K562 (cell line): Measurements from ENCODE around the gene ZNF816. TPM values are rescaled to one million over a fixed set of nuclear protein-coding genes. Genes with fewer than 3 reads are reported as not detected.

Source experiments
- BDP1 ChIP-seq: IDR thresholded peaks from 3 replicates; pipeline ENCODE4 v1.6.1; 2011; ENCODE audit not compliant: insufficient read length, insufficient read depth
- EGR1 ChIP-seq: fragments of 450-650 bp; conservative IDR thresholded peaks from 2 replicates; pipeline ENCODE4 v1.6.1; 2017; ENCODE audit warnings: mild to moderate bottlenecking
- ERF ChIP-seq: fragments of 450-650 bp; formaldehyde crosslinking; IDR thresholded peaks from 2 replicates; pipeline ENCODE4 v1.4.0; 2020; ENCODE audit warnings: mild to moderate bottlenecking, mixed read lengths
- KAT7 ChIP-seq: sonication (generic); formaldehyde crosslinking; IDR thresholded peaks from 2 replicates; pipeline ENCODE4 v1.8.0; 2022; ENCODE audit warnings: missing genetic modification reagents, mild to moderate bottlenecking, borderline replicate concordance
- KHSRP ChIP-seq: fragments of 450-650 bp; IDR thresholded peaks from 2 replicates; pipeline ENCODE4 v1.6.1; 2017
- KLF1 ChIP-seq: fragments of 450-650 bp; IDR thresholded peaks from 2 replicates; pipeline ENCODE4 v1.6.1; 2016; ENCODE audit warnings: missing genetic modification characterization, missing compliant biosample characterization
- LCOR ChIP-seq: sonication (generic); formaldehyde crosslinking; IDR thresholded peaks from 2 replicates; pipeline ENCODE4 v1.8.0; 2022; ENCODE audit warnings: mild to moderate bottlenecking, missing genetic modification reagents
- NFRKB ChIP-seq: fragments of 450-650 bp; IDR thresholded peaks from 2 replicates; pipeline ENCODE4 v1.6.1; 2016; ENCODE audit warnings: low read depth
- NRF1 ChIP-seq, 2 experiments: fragments of 450-650 bp; IDR thresholded peaks in 1 of 2; conservative IDR thresholded peaks in 1 of 2; 2 replicates each; pipeline ENCODE4 v1.6.1; 2014; ENCODE audit warnings: mild to moderate bottlenecking in 2 of 2
- RB1 ChIP-seq: fragments of 450-650 bp; IDR thresholded peaks from 2 replicates; pipeline ENCODE4 v1.6.1; 2017; ENCODE audit warnings: low read depth, mild to moderate bottlenecking
- RBM22 ChIP-seq: fragments of 200-400 bp; formaldehyde crosslinking; IDR thresholded peaks from 2 replicates; pipeline ENCODE4 v1.6.1; 2018; ENCODE audit warnings: low read length, low read depth; ENCODE audit not compliant: poor library complexity, severe bottlenecking
- RBM39 ChIP-seq: fragments of 200-400 bp; formaldehyde crosslinking; optimal IDR thresholded peaks from 2 replicates; pipeline ENCODE3; 2018; ENCODE audit warnings: low read depth, low read length
- RFX5 ChIP-seq: IDR thresholded peaks from 2 replicates; pipeline ENCODE4 v1.6.1; 2011; ENCODE audit warnings: low read depth, mild to moderate bottlenecking, improper control_type of control experiment, low read length
- RUNX1 ChIP-seq: sonication (generic); IDR thresholded peaks from 2 replicates; pipeline ENCODE4 v1.6.1; 2016; ENCODE audit warnings: antibody characterized with exemption, low read depth
- TCF7L2 ChIP-seq: fragments of 150-350 bp; IDR thresholded peaks from 2 replicates; pipeline ENCODE4 v1.6.1; 2016; ENCODE audit warnings: low read depth, mild to moderate bottlenecking, low read length, moderate library complexity
- TEAD1 ChIP-seq, 2 experiments: fragments of 450-650 bp in 1 of 2; sonication (generic) in 1 of 2; formaldehyde crosslinking; IDR thresholded peaks; 2 replicates each; pipeline versions ENCODE4 v1.4.0 to v1.8.0; 2020 to 2022; ENCODE audit warnings: mild to moderate bottlenecking in 2 of 2, missing genetic modification reagents in 1 of 2
- TEAD4 ChIP-seq, 2 experiments: sonication (generic) in 1 of 2; formaldehyde crosslinking in 1 of 2; IDR thresholded peaks; 2 replicates each; pipeline versions ENCODE4 v1.6.1 to v1.8.0; 2012 to 2022; ENCODE audit warnings: borderline replicate concordance in 1 of 2, inconsistent platforms in 1 of 2, low read length in 1 of 2, mild to moderate bottlenecking in 1 of 2, missing genetic modification reagents in 1 of 2
- ZFX ChIP-seq: sonication (generic); formaldehyde crosslinking; IDR thresholded peaks from 2 replicates; pipeline ENCODE4 v1.8.0; 2022; ENCODE audit warnings: mild to moderate bottlenecking, missing genetic modification reagents, moderate library complexity
- ZNF274 ChIP-seq: IDR thresholded peaks from 2 replicates; pipeline ENCODE4 v1.6.1; 2011; ENCODE audit warnings: low read depth, mild to moderate bottlenecking, low read length, moderate library complexity, borderline replicate concordance
- ZNF668 ChIP-seq: fragments of 250-450 bp; sonication (Bioruptor Pico); IDR thresholded peaks from 2 replicates; pipeline ENCODE4 v1.8.0; 2022; ENCODE audit warnings: mild to moderate bottlenecking, inconsistent platforms
- polyA plus RNA-seq, 8 experiments: library from polyadenylated mRNA; depleted of rRNA in 4 of 8; stranded (reverse) in 5 of 8; unstranded in 3 of 8; fragments of >200 nt; fragmentation: Nextera tagmentation in 2 of 8; fragmentation: Illumina TruSeq in 1 of 8; extraction: Ambion mirVana in 2 of 8; extraction: Trizol in 1 of 8; gene quantifications; 2 replicates each; pipeline versions ENCODE4 v1.2.1 to v1.2.3, GENCODE V29; 2011 to 2014; ENCODE audit warnings: inconsistent platforms in 1 of 8, missing spikeins in 1 of 8
- total RNA-seq, 7 experiments: library from RNA; depleted of rRNA in 6 of 7; stranded (reverse); fragments of >200 nt in 6 of 7; fragmentation: Illumina TruSeq in 2 of 7; extraction: Trizol in 2 of 7; gene quantifications; 2 replicates each; pipeline versions ENCODE4 v1.2.1 to v1.2.3, GENCODE V29; 2011 to 2021; ENCODE audit warnings: low replicate concordance in 1 of 7
- TF ChIP-seq, protein P1 (sequence below): fragments of 250-450 bp; sonication (Bioruptor Pico); IDR thresholded peaks from 2 replicates; pipeline ENCODE4 v1.6.1; 2021; ENCODE audit warnings: mild to moderate bottlenecking
- TF ChIP-seq, protein P2 (sequence below): fragments of 200-400 bp; formaldehyde crosslinking; IDR thresholded peaks from 2 replicates; pipeline ENCODE4 v1.6.1; 2017; ENCODE audit warnings: mild to moderate bottlenecking, low read depth, low read length, moderate library complexity
- TF ChIP-seq, protein P3 (sequence below): fragments of 450-650 bp; IDR thresholded peaks from 2 replicates; pipeline ENCODE4 v1.6.1; 2017; ENCODE audit warnings: mild to moderate bottlenecking, moderate library complexity
- TF ChIP-seq, protein P4 (sequence below): fragments of 450-650 bp; IDR thresholded peaks from 2 replicates; pipeline ENCODE4 v1.6.1; 2016

ZNF816 gene
- total and polyA plus RNA-seq, 9 of the 15 experiments (the other 6 are each of a cell fraction or from before 2014, with no cell fraction given), result 8.6 to 23.4 (median 13.0) TPM

DNA sequence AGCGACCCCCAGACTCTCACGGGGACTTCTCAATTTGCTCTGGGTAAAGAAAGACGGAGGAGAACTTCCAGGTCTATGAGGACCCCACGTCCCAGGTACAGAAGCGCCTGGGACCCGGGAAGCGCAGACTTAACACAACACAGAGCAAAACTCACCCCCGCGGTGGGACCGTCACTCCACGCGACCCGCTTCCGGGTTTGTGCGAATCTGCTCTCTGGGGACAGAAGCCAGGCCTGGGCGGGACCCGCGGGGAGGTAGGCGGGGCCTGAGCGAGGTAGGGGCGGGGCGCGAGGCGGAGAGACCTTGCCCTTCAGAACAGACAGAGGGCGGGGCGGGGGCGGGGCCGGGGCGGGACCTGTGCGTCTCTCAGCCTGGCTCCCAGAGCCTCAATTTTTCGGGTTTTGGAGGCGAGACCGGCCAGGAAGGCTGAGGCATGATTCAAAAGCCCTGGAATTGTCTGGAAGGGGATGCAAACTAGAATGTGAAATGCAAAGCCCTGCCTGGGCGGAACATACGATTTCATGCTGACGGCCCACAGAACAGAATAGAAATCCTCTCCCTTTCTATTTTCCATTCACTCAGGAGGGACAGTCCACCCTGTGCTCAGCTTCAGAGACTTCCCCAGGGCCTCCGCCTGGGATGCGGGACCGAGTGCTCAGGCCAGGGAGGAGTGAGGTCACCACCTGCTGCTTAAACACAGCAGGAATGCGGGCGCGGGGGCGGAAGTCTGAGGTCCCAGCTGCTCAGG is 20.1 kb downstream of the ZNF816 start (continued):
- TF ChIP-seq, protein P1, sequence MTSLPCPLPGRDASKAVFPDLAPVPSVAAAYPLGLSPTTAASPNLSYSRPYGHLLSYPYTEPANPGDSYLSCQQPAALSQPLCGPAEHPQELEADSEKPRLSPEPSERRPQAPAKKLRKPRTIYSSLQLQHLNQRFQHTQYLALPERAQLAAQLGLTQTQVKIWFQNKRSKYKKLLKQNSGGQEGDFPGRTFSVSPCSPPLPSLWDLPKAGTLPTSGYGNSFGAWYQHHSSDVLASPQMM (CRISPR knock-in tag), result no peak
- TF ChIP-seq NFRKB (no peak), RBM39 (no peak), KHSRP (no peak), ERF (no peak), NRF1 (conservative IDR thresholded peaks at IDR 0.05 in 1 of 2, IDR thresholded peaks at IDR 0.05 in 1 of 2) (0 out of 4 replicates have a peak, but pooled peaks of 1 of the 2 experiments have one; percentile 36), RUNX1 (no peak), TEAD1 (CRISPR knock-in tag; IDR thresholded peaks at IDR 0.05) (no peak; a peak in 1 of 4 replicates), TEAD4 (IDR thresholded peaks at IDR 0.05; ENCODE audit: low read length) (peak; percentile 63), TEAD4 (CRISPR knock-in tag; IDR thresholded peaks at IDR 0.05; ENCODE audit: borderline replicate concordance) (no peak), EGR1 (peak; percentile 91), KLF1 (tag) (no peak), RB1 (no peak), ZNF274 (no peak), KAT7 (no peak), TCF7L2 (no peak), RBM22 (no peak), RFX5 (no peak), BDP1 (no peak), LCOR (CRISPR knock-in tag) (no peak), ZNF668 (CRISPR knock-in tag) (no peak), ZFX (no peak; the same call in 1 of the 2 replicates)
- TF ChIP-seq, protein P2, sequence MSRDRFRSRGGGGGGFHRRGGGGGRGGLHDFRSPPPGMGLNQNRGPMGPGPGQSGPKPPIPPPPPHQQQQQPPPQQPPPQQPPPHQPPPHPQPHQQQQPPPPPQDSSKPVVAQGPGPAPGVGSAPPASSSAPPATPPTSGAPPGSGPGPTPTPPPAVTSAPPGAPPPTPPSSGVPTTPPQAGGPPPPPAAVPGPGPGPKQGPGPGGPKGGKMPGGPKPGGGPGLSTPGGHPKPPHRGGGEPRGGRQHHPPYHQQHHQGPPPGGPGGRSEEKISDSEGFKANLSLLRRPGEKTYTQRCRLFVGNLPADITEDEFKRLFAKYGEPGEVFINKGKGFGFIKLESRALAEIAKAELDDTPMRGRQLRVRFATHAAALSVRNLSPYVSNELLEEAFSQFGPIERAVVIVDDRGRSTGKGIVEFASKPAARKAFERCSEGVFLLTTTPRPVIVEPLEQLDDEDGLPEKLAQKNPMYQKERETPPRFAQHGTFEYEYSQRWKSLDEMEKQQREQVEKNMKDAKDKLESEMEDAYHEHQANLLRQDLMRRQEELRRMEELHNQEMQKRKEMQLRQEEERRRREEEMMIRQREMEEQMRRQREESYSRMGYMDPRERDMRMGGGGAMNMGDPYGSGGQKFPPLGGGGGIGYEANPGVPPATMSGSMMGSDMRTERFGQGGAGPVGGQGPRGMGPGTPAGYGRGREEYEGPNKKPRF, result no peak
- TF ChIP-seq, protein P3, sequence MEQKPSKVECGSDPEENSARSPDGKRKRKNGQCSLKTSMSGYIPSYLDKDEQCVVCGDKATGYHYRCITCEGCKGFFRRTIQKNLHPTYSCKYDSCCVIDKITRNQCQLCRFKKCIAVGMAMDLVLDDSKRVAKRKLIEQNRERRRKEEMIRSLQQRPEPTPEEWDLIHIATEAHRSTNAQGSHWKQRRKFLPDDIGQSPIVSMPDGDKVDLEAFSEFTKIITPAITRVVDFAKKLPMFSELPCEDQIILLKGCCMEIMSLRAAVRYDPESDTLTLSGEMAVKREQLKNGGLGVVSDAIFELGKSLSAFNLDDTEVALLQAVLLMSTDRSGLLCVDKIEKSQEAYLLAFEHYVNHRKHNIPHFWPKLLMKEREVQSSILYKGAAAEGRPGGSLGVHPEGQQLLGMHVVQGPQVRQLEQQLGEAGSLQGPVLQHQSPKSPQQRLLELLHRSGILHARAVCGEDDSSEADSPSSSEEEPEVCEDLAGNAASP, result no peak
- TF ChIP-seq, protein P4, sequence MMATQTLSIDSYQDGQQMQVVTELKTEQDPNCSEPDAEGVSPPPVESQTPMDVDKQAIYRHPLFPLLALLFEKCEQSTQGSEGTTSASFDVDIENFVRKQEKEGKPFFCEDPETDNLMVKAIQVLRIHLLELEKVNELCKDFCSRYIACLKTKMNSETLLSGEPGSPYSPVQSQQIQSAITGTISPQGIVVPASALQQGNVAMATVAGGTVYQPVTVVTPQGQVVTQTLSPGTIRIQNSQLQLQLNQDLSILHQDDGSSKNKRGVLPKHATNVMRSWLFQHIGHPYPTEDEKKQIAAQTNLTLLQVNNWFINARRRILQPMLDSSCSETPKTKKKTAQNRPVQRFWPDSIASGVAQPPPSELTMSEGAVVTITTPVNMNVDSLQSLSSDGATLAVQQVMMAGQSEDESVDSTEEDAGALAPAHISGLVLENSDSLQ, result no peak
